ENCODE data around the gene WDR7.

DNA sequence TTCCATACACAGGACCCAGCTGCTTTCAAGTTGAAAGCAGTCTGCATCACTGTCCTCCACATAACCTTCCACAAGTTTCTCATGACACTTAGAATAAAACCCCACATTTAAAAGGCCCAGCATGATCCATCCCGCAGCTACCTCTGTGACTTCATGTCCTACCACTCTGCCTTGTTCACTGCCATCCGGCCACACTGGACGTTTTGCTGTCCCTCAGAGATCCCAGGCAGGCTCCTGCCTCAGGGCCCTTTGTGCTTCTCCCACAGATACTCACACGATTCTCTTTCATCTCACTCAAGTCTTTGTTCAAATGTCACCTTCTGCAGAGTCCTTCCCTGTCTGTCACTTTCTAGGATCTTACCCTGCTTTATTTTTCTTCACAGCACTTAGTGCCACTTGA is 262.8 kb downstream of the WDR7 start:
- TF ChIP-seq, protein P1, sequence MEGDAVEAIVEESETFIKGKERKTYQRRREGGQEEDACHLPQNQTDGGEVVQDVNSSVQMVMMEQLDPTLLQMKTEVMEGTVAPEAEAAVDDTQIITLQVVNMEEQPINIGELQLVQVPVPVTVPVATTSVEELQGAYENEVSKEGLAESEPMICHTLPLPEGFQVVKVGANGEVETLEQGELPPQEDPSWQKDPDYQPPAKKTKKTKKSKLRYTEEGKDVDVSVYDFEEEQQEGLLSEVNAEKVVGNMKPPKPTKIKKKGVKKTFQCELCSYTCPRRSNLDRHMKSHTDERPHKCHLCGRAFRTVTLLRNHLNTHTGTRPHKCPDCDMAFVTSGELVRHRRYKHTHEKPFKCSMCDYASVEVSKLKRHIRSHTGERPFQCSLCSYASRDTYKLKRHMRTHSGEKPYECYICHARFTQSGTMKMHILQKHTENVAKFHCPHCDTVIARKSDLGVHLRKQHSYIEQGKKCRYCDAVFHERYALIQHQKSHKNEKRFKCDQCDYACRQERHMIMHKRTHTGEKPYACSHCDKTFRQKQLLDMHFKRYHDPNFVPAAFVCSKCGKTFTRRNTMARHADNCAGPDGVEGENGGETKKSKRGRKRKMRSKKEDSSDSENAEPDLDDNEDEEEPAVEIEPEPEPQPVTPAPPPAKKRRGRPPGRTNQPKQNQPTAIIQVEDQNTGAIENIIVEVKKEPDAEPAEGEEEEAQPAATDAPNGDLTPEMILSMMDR (IDR thresholded peaks at IDR 0.05; ENCODE audit: low read depth, low read length) = no peak
- TF ChIP-seq EZH2phosphoT487 (IDR thresholded peaks at IDR 0.05; ENCODE audit: low read depth) = no peak

Data from OCI-LY3 (cell line).